ENCODE results near the gene SF1.

SF1 gene

GRCh38 chr11:64759722-64760719, 18.3 kb downstream of the SF1 start, which contains the start of gene PYGM:
PYGM (minus strand) TSS chr11:64759974; CDS start chr11:64759898, 76 bp downstream.
- DNase-seq = no peak

GRCh38 chr11:64759131-64759721, 19.1 kb downstream of the SF1 start:
- no peak for DNase-seq

GRCh38 chr11:64758330-64759079, 19.8 kb downstream of the SF1 start:
- DNase-seq = no peak

- DNase-seq = no peak
These were observed 20.6 kb downstream of the SF1 start for GRCh38 chr11:64757549-64758329.

GRCh38 chr11:64755681-64756361, 22.5 kb downstream of the SF1 start:
- no peak for DNase-seq

- no peak for DNase-seq
These were observed 23.3 kb downstream of the SF1 start for GRCh38 chr11:64754919-64755662.

GRCh38 chr11:64754124-64754918, 24.0 kb downstream of the SF1 start:
- no peak for DNase-seq

- no peak for DNase-seq
These were observed 24.8 kb downstream of the SF1 start for GRCh38 chr11:64753380-64754123.

GRCh38 chr11:64753019-64753379, 25.3 kb downstream of the SF1 start:
- no peak for DNase-seq

GRCh38 chr11:64752175-64752970, 26.0 kb downstream of the SF1 start:
- no peak for DNase-seq

GRCh38 chr11:64751580-64751979, 26.8 kb downstream of the SF1 start:
- DNase-seq = no peak

GRCh38 chr11:64751136-64751535, 27.2 kb downstream of the SF1 start:
- no peak for DNase-seq

- DNase-seq = no peak
These were observed 27.8 kb downstream of the SF1 start for GRCh38 chr11:64750361-64751054.

- no peak for DNase-seq
These were observed 30.2 kb downstream of the SF1 start for GRCh38 chr11:64747961-64748665.

GRCh38 chr11:64746486-64746885, 31.9 kb downstream of the SF1 start:
- no peak for DNase-seq

- no peak for DNase-seq
These were observed 32.6 kb downstream of the SF1 start for GRCh38 chr11:64745521-64746328.

- no peak for DNase-seq
These were observed 33.2 kb downstream of the SF1 start for GRCh38 chr11:64745189-64745520.

All from cortex of kidney (tissue), 1 donor.